Epidermal melanocyte (primary cell): ENCODE measurements around the gene KBTBD6.
"Not testable (repeated sequence)": the region's sequence is repeated elsewhere in the genome, so short reads cannot be mapped to it uniquely, and the experiment has no call there.

ENCODE experiments used
- DNase-seq: peaks from one replicate; pipeline ENCODE4 v3.0.0; 2011; ENCODE audit warnings: low spot score; ENCODE audit not compliant: insufficient read length

The KBTBD6 gene

DNA sequence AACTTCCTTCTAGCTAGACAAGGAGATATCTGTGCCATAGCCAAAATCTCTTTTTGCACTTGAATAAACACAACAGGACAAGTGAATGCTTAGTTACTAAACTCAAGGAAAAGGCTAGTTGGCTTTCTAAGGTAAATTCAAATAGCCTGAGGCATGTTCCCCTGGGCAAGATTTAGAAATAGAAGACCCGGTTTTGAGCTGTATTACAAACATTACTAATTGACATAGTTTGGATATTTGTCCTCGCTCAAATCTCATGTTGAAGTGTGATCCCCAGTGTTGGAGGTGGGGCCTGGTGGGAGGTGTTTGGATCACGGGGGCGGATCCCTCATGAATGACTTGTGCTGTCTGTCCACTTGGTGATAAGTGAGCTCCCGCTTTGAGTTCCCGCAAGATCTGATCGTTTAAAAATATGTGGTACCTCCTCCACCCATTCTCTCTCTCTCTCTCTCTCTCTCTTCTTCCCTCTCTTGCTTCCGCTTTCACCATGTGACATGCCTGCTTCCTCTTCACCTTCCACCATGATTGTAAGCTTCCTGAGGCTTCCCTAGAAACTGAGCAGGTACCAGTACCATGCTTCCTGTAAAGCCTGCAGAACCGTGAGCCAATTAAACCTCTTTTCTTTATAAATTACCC, 3.9 kb upstream of the KBTBD6 start:
- DNase-seq: no peak

DNA sequence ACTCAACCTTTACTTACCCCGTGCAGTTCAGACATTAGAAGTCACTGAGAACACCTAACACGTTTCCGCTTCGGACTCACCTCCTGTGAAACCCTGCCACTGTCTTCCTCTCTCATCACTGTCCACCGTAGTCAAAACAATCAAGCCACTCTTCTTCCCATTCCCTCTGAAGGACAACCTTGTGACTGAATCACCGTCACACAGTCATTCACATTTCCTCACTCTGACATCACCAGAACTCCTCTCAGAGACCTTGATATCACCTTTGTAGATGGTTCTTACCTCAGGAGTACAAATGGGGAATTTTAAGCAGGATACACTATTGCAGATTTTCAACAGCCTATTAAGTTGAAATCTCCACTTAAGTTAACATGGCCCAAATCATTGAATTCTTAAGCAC, 1.3 kb upstream of the KBTBD6 start:
- no peak for DNase-seq

DNA sequence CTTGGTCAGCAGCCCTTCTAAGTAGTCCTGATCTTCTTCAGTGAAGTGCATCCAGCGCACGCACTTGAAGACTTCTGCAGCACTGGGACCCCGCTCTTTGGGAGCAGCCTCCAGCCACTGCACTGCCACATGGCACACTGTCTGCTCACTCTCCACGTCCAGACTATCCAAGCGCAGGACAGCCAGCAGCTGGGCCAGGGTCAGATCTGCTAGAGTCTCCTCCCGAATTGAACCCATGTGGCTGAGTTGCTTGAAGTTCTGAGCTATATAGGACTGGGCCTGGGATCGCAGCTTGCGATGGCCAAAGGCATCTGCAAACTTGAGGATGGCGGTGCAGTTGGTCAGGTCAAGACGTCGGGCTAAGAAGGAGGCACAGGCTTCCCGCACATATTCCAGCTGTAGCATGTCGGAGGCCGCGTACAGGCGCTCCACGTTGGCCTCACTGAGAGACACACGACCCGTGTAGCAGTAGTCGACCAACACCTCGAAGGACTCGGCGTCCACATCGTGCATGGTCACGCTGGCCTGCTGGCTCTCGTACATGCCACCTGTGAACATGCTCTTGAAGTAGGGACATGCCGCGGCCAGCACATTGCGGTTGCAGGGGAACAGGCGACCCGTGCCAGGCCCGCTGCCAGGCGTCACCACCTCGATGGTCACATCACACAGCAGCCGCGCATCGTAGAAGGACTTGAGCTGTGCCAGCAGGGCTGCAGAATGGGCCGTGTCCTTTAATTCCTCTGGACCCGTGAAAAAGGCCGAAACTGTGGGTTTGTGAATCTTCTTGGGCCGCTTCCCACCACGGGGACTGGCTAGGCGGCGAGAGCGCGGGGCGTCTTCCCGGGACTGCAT, 716 bp downstream of the KBTBD6 start:
- DNase-seq: not testable (repeated sequence)

DNA sequence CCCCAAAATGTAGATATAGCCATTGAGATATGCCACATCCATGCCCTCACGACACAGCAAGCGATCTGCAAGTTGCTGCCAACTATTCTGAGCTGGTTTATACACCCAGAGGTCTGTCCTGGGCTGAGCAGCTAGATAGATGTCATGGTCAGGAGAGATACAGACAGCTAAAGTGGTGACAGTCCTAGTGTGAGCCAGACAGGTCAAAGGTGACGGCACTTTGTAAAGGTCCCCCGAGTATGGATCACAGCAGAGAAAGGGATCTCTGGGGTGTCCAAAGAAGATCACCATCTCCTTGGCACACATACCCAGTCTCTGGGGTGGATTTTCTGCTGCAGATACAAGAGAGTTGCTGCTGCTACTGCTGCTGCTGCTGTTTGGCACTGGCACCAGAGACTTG, 1.4 kb downstream of the KBTBD6 start:
- DNase-seq: not testable (repeated sequence)

DNA sequence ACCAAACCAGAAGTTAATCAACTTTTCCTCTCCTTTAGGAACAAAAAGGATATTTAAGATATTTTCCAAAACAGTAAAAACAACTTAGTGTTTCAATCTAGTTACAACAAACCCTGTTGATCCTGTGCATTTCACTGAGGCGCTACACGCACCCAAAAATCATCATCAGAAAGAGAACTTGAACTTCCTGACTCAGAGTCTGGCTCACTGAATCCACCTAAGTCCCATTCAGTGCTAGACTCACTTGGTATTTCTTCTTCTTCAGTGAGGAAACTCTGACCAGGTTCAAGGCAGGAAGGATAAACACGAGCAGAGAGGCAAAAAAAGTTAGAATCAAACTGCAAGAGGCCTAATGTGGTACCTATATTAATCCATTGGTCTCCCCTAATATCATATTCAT, 2.2 kb downstream of the KBTBD6 start:
- DNase-seq: no peak

DNA sequence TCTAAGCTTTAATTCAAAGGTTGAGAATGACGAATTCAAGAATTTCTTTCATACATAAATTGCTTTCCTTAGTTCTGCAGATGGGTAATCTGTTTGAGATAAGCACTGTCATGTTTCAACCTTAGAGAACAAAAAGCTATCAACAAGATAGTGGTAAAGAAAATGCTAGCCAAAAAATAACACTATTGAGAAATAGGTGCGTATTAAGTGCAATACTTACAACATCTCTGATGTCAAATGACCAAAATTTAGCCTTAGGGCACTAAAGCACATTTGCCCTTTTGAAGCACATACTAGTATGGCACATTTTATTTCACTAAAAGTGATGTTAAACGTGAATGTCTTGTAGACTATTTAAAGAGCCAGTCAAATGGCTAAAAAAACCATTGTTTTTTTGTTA, 4.9 kb downstream of the KBTBD6 start:
- DNase-seq: no peak

DNA sequence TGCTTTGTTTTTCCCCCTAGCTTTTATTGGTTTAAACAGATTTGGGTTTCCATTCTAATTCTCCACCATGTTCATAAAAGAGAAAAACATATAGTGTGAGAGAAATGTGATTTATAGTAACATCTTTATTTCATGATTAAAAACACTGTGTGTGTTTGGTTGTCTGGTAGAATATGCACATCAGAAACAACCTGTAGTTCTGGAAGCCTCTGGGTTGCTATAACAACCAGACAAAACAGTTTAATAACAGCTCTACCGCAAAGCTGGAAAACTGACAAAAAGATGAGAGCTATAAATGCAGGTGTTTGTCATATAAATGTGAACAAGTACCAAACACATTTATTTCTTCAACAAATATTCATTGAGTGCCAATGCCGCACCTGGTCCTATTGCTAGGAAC, 9.8 kb downstream of the KBTBD6 start:
- no peak for DNase-seq

DNA sequence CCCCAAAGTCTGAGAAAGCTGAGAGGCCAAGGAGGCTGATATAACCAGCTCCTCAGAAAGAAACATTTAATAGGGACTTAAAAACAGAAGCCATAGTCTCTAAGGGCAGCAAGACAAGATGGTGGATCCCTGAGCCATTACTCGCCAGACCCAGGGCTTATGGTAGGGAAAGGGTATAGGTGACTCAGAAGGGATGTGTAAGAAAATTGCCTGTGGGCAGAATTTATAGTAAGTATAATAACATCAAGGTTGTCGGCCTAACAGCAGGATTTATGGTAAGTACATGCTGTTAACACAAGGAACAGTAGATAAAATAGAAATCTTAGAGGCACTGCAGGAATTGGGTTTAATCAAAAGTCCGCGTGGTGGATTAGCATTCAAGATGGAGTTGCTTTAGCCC, 14.7 kb downstream of the KBTBD6 start:
- DNase-seq: no peak

DNA sequence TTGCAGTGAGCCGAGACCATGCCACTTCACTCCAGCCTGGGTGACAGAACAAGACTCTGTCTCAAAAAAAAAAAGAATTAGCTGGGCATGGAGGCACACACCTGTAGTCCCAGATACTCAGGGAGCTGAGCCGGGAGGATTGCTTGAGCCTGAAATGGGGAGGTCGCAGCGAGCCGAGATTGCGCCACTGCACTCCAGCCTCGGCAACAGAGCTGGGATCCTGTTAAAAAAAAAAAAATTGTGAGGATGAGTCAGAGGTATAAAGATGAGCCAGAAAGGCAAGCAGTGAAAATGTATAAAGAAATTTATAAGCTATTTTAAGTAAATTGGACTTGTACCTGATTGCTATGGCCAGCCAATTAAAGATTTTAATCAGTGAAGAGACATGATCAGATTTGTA, 21.1 kb downstream of the KBTBD6 start:
- DNase-seq: no peak

DNA sequence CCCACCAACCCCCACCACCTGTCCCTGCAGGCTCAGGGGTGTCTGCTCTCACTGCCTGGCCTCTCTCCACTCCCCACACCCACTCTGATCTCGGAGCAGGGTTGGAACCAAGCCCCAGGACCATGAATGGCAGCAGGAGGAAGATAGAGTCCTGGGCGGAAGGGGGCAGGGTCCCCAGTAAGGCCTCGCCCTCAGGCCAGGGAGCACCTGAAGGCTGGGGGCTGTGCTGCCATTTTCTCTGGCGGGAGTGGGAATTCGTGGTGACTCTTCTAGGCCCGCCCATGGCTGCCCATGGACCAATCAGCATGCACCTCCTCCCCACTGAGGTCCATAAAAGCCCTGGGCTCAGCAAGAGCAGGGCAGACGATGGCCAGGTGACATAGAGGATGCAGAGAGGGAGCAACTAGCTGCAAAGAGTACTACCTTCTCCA, 25.0 kb downstream of the KBTBD6 start:
- DNase-seq: no peak

DNA sequence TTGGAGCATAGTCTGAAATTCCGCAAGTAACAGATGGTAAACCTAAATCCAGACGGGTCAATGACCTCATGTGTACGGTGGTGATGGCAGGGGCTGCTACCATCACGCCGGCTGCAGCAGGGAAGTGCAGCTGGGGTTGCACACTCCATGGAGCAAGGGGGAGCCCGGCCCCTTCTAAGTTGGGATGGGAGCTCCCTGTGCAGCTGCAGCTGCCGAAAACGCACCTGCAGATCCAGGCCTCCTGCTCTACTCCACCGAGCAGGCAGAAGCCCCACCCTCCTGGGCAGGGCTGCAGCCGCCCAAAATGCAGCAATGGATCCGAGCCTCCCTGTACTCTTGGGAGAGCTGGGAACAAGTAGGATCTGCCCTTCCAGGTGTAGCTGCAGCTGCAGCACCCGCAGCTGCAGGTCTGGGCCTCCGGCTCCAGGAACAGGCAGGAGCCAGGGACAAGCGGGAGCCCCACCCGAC, 25.5 kb downstream of the KBTBD6 start:
- no peak for DNase-seq

DNA sequence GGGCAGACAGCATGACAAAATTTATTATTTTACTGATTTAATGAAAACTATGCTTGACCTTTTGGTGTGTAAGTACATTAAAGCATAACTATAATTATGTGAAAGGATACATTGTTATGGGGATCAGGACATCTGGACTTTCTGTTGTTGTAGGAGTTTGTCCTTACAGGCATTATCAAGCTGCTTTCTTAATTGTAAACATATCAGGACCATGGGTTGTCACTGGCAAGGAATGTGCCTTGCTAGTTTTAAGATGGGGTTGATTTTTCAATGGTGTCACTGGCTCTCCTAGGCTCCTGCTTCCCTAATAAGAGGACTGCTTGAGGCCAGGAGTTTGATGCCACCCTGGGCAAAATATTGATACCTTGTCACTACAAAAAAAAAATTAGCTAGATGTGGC, 32.6 kb downstream of the KBTBD6 start:
- DNase-seq: no peak

DNA sequence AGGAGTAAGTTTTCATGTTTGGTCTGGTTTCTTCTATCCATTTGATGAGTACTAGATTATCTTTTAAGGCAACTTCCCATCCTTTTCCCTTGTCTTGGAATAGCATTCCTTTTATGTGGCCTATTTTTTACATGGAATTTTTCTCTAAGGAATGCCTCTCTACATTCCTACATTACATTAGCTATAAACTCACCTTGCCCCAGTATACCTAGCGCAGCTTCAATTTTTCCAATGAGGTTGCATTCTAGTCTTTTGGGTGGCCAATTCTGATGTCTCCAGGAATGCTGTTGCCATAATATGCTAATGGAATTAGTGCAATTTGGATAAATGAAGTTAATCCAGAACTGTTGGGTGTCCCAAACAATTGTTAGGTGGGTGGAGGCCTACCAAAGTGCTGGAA, 33.8 kb downstream of the KBTBD6 start:
- DNase-seq: no peak

DNA sequence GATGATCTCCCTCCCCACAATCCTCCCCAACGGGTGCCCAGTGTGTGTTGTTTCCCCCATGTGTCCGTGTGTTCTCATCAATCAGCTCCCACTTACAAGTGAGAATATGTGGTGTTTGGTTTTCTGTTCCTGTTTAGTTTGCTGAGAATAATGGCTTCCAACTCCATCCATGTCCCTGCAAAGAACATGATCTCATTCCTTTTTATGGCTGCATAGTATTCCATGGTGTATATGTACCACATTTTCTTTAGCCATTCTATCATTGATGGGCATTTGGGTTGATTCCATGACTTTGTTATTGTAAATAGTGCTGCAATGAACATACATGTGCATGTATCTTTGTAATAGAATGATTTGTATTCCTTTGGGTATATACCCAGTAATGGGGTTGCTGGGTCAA, 36.9 kb downstream of the KBTBD6 start:
- not testable (repeated sequence) for DNase-seq

DNA sequence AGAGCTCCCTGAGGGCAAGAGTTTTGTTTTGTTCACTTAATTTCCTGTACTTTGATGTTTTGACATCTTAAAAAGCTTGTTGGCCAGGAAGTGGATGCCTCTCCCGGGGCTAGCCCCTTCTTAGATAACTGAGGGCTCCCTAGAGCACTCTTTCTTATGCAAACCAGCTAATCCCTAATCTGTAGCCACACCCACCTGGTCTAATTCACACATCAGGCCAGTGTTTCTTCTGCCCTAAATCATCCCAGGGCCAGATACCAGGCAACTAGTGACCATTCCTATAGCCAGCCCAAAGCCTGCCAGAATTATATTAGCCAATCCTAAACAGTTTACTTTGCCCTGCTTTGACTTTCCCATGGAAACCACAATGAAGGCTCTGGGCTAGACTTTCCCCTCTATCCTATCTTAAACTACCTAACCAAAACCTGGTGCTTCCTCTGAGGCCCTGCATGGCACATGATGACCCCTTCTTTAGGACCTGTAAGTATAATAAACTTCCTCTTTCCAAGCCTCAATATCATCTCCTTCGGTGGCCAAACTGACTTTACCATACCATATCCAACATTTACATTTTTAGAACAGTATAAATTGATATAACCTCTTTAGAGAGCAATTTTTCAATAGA, 46.5 kb downstream of the KBTBD6 start:
- no peak for DNase-seq

DNA sequence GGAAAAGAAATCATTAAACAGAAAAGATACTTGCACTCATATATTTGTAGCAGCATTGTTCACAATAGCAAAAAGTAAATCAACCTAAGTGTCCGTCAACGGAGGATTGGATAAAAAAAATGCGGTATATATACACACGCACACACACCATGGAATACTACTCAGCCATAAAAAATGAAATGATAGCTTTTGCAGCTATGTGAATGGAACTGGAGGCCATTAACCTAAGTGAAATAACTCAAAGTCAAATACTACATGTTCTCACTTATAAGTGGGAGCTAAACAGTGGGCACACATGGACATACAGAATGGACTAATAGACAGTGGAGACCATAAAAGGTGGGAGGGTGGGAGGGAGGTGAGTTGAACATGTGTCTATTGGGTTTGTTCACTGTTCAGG, 52.9 kb downstream of the KBTBD6 start:
- DNase-seq: no peak
